KOPT-K1 (cell line): ENCODE results near the gene SIGLEC15.

Experiments
- H3K27ac ChIP-seq: fragments of 200-600 bp; sonication (generic); 2 replicates; pipeline ENCODE4 v1.5.1; 2016; ENCODE audit warnings: antibody characterized with exemption, mild to moderate bottlenecking, low read depth, low read length; ENCODE audit not compliant: poor library complexity, severe bottlenecking
- H3K36me3 ChIP-seq: fragments of 200-600 bp; sonication (generic); 2 replicates; pipeline ENCODE4 v1.5.1; 2017; ENCODE audit warnings: antibody characterized with exemption, mild to moderate bottlenecking, low read length, moderate library complexity; ENCODE audit not compliant: insufficient read depth
- H3K9me3 ChIP-seq: fragments of 200-600 bp; sonication (generic); 2 replicates; pipeline ENCODE4 v1.5.1; 2017; ENCODE audit warnings: antibody characterized with exemption, low read length, mild to moderate bottlenecking; ENCODE audit not compliant: insufficient read depth, poor library complexity, severe bottlenecking

Gene SIGLEC15, protein sequence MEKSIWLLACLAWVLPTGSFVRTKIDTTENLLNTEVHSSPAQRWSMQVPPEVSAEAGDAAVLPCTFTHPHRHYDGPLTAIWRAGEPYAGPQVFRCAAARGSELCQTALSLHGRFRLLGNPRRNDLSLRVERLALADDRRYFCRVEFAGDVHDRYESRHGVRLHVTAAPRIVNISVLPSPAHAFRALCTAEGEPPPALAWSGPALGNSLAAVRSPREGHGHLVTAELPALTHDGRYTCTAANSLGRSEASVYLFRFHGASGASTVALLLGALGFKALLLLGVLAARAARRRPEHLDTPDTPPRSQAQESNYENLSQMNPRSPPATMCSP

DNA sequence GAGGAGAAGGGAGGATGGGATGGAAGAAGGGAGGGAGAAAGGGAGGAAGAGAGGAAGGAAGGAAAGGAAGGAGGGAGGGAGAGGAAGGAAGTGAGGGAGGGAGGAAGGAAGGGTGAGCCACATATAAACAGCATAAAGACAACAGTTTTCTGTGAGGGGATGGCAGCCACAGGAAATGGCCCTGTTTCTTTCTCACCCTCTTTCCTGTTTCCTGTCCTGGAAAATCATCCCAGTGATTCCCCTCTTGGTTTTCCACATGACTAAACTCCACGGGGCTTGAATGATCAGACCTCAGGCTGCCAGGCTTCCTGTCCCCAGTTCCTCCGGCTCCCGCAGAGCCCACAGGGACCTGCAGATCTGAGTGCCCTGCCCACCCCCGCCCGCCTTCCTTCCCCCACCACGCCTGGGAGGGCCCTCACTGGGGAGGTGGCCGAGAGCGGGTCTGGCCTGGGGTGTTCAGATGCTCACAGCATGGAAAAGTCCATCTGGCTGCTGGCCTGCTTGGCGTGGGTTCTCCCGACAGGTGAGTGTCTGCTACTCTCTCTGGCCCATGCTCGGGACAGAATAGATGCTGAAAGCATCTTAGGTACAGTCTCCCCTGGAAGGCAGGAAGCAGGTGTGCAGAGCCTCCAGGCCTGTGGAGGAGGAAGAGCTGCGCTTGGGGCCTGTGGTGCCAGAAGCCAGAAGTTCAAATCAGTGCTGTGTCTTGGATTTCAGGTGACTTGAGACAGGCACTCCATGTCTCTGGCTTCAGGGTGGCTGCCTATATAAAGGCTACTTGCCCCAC lies at the start of gene SIGLEC15:
SIGLEC15 (plus strand) TSS at position 418 of the 787 bp plus-strand sequence; CDS start at position 472, 54 bp downstream.
- Histone ChIP-seq H3K27ac (no peak within 1 kb of the TSS), H3K36me3 (no peaks in the 10 kb centered on the region), H3K9me3 (no peaks in the 10 kb centered on the region)

DNA sequence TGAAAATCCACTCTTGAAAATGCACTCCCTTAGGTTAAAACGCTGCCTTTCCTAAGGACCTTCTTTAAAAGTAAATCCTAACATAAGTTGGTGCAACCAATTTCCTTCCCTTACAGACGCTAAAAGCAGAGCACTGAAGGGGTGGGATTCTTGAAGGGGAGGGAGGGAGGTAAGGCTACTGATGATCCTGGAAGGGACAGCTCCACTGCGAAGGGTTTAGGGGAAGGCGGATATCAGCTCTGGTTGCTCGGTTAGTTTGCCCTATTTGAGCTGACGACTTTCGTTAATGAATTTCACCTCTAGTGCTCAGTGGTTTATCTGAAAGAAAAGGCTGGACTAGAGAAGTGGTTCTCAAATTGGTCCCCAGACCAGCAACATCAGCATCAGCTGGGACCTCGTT lies 49.7 kb upstream of the SIGLEC15 start:
- no peak overlapping the region for H3K27ac ChIP-seq
- no peaks in the 10 kb centered on the region for H3K36me3 ChIP-seq
- H3K9me3 ChIP-seq, result no peaks in the 10 kb centered on the region

DNA sequence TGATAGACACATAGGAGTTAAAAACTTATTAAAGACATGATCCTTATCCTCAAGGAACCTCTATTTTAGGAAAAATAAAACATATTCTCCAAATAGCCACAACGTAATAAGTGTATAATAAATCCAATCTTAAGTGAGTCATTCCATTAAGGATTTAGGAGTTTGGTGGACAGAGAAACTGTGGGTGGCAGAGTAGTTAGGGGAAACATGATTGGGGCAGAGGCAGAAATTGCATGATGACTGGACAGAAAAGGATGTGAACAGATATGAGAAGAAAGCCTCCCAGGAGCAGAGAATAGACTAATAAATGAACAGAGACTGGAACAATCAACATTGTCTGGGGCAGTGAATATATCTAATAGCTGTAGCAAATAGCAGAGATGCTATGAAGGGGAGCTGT lies 48.1 kb upstream of the SIGLEC15 start:
- H3K9me3 ChIP-seq, result no peaks in the 10 kb centered on the region
- H3K36me3 ChIP-seq, result no peaks in the 10 kb centered on the region
- no peak overlapping the region for H3K27ac ChIP-seq

DNA sequence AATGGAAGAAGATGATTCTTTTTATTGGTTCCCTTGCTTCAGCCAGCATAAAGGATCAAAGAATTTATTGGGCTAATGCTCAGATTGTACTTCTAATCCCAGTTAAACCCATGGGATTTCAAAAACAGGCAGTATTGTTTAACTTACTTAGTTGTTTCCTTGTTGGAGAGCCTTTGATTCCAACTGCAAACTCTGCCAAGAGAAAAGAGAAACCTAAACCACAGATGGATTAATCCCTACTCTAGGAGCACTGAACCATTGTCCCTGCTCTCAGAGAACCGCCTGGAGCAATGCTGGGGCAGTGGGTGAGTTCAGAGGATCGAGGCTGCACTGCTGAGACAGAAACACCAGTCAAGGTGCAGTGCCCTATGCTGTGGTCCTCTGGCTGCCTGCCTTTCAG lies 44.9 kb upstream of the SIGLEC15 start:
- Histone ChIP-seq H3K9me3 (no peaks in the 10 kb centered on the region), H3K27ac (no peak overlapping the region), H3K36me3 (no peaks in the 10 kb centered on the region)

DNA sequence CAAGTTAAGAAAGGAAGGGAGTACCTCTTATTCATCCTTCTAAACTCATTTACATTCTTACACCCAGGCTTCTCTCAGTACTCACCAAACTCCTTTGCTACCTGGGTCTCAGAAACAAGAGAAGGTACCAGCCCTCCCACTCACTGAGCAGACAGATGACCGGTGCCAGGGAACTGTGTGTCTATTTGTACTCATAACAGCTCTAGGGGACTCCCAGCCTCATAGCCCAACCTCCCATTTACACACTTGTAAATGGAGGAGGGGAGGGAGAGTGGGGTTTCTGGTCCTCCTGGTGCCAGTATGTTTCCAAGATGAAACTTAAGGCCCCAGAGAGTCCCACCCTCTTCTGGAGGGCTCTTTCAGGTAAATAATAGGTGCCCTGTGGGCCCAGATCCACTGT lies 42.8 kb upstream of the SIGLEC15 start:
- no peaks in the 10 kb centered on the region for H3K9me3 ChIP-seq

DNA sequence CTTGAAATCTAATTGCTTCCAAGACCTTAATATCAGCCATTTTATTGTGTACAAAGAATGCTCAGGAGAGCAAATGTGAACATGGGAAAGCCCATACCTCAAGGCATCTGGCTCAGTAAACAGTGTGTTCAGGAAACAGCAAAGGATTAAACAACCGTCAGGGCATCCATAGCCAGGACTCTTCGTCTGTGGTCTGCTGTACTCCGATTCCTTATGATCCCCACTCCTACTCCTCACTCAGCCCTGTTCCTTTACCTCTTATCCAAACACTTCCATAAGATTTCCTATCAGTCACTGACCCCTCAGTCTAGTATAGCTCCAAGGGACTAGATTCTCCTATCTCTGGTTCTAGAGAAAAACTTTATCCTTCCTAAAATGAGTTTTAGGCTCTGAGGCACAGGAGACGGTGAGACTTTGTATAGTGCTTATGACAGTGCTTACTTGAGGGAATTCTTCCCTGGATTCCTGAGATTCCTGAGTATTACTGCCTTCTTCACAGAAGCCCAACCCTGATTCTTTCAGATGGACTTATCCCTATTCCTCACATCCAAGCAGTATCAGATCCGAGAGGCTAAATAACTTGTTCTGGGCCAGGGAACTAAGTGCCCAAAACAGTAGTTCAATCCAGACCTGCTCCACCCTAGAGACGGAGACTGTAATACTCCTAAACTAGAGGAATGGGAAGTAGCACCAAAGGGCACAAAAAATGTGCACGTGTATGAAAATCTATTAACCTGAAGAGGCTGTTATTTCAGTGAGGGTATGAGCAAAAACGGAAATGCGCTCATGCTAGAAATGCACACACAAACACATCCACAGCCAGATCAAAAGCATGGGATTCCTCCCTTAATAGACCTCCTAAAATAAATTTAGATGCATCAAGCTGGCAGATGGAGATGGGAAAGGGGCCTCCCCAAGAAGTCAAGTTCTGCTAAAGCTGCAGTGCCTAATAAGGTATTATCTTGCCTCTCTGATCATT lies 42.1 kb upstream of the SIGLEC15 start:
- H3K36me3 ChIP-seq, result no peaks in the 10 kb centered on the region
- H3K27ac ChIP-seq, result no peak overlapping the region
- no peaks in the 10 kb centered on the region for H3K9me3 ChIP-seq

More for the DNA sequence above, 42.8 kb upstream of the SIGLEC15 start:
- H3K27ac ChIP-seq, result no peak overlapping the region
- no peaks in the 10 kb centered on the region for H3K36me3 ChIP-seq

DNA sequence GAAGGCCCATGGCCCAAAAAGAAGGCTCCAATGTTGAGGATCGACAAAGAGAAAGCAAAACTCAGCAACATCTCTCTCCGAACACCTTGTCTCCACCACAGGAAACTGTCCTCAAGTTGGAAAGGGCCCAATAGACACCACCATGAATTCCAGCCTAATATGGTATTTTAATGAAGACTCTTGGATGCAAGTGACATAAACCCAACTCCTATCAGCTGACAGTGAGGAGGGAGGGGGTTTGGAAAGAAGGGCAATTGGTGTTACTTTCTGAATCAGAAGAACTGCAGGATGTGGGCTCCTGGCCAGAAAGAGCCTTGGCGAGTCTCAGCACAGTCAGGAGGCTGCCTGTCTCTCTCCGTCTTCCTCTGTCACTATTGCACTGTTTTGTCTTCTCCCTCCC lies 40.3 kb upstream of the SIGLEC15 start:
- Histone ChIP-seq H3K27ac (no peak overlapping the region), H3K36me3 (no peaks in the 10 kb centered on the region), H3K9me3 (no peaks in the 10 kb centered on the region)

DNA sequence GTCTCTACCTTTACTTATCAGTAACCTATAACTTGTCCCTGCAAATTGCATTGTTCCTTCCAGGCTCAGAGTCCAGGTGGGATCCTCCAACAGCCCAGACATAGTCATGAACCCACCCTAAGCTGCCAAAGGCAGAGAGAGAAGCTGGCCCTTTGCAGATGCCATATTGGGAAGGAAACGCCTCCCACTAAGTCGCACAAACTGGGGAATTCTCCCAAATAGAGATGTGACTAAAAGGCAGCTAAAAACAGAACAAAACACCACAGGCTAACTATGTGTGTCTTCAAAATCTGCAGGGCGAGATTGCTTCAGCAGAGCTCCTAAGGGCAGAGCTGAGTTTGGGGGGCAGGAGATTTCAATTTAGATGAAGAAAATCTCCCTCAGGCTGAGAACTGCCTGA lies 38.5 kb upstream of the SIGLEC15 start:
- no peaks in the 10 kb centered on the region for H3K36me3 ChIP-seq
- H3K9me3 ChIP-seq, result no peaks in the 10 kb centered on the region
- no peak overlapping the region for H3K27ac ChIP-seq

DNA sequence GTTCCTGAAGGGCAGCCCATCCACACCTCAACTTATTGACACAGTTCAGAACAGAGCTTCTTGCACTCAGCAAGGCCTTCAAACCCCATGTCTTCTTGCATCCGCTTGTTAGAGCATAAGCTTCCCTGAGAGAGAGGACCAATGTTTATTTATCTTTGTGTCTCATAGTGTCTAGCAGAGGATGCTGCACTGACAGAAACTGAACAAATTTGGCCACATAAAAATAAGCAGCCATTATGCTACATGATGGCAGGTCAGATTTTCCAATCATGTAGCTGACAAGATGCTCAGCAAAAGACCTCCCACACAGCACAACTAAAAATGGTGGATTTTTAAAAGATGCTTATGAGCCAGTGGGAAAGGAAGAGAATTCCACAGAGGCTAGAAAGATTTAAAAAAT lies 38.1 kb upstream of the SIGLEC15 start:
- Histone ChIP-seq H3K36me3 (no peaks in the 10 kb centered on the region), H3K9me3 (no peaks in the 10 kb centered on the region), H3K27ac (no peak overlapping the region)

DNA sequence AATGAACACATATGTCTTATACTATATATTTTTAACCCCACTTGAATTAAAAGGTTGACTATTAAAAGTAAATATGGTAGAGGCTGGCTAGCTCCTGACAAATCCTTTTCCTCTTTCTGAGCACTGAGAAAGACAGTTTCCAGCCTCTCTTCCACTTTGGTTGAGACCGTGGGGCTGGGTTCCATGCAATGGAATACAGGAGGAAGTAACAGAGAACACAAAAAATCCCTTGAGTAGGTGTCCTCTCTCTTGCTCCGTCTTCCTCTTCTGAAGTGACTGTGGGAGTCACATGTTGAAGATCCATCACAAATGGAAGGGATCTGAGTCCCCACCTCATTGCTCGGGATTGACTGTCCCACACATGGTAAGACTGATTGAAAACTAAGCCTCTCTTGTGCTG lies 36.6 kb upstream of the SIGLEC15 start:
- no peaks in the 10 kb centered on the region for H3K36me3 ChIP-seq
- no peak overlapping the region for H3K27ac ChIP-seq
- no peaks in the 10 kb centered on the region for H3K9me3 ChIP-seq

DNA sequence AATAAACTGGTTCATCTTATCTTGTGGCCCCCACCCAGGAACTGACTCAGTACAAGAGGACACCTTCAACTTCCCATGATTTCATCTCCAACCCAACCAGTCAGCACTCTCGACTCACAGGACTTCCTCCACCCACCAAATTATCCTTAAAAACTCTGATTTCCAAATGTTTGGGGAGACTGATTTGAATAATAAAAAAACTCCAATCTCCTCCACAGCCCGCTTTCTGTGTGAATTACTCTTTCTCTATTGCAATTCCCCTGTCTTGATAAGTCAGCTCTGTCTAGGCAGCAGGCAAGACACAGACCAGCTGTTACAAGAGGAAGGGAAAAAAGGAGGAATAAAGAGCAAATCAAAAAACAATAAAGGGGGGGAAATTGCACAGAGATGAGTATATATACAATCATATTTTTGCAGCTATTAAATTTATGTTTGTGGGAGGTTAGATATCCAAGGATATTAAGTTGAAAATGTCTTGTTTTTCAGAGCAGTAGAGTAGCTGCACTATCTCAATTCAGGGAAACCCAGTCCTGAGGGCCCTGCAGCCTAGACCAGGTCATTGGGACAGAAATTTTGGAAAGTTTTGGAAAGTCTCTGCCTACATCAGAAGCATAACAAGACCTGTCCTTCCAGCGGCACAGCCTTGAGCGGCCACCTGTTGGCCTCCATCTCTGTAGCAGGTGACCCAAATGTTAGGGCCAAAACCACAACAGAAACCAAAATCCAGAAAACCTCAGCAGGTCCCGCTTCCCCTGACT lies 32.8 kb upstream of the SIGLEC15 start:
- Histone ChIP-seq H3K9me3 (no peaks in the 10 kb centered on the region), H3K36me3 (no peaks in the 10 kb centered on the region), H3K27ac (no peak overlapping the region)

DNA sequence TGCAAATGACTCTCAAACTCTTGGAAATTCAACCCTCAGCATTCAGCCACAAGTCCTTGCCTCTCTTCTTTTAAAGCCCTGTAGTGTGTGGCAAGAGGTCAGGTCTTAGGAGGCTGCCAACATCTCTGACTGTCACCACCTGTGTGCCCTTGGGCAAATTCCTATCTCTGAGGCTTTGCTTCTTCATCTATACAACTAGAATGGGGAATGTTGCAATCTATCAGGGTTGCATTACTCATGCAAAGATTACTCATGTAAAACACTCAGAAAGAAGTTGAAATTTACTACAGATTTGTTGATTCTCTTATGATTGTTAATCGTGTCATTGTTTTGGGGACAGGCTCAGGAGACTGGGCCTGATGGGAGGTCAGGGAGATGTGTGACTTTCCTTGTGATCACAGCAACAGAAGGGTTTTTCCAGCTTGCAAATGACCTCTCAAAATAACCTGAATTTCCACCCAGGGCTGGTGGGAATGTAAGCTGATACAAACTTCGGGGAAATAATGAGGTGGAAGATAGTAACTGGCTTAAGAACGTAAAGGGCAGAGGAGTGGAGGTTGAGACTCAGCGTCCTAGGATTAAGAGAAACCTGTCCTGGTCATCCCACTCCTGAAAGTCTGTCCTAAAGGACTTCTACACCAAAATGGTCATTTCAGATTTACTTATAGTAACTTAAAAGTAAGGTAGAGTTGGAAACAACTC lies 32.1 kb upstream of the SIGLEC15 start:
- no peaks in the 10 kb centered on the region for H3K9me3 ChIP-seq
- H3K36me3 ChIP-seq, result no peaks in the 10 kb centered on the region
- no peak overlapping the region for H3K27ac ChIP-seq

DNA sequence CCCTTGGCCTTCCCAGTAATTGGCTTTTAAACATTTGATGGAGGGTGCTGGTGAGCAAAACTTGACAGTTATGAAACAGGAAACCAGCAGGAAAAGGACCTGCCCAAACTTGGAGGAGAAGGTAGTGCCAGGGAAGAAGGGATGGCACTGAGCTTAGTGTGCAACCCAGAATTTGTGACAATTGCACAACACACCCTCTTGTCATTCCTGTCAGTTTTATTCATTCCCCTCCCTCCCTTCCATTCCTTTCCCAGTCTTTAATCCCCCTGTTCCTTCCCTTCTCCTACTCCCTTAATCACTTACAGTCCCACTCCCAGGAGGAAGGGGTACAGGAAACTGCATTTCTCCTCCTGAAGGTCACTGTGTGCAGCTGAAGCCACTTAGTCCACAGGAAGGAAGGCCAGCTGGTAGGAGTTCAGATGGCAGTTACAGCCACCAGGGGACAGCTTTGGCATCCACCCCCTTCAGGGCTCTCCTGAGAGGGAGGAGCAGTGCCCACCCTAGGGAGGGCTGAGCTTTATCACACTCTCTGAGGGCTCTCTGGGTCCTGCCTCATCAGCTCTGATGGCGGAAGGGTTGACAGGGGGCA lies 24.0 kb upstream of the SIGLEC15 start:
- no peak overlapping the region for H3K27ac ChIP-seq
- H3K9me3 ChIP-seq, result peaks cover 25% of the 10 kb centered on the region
- no peaks in the 10 kb centered on the region for H3K36me3 ChIP-seq
